ENCODE results near the gene TCFL5. TPM values are rescaled to one million over a fixed set of nuclear protein-coding genes. Genes with fewer than 3 reads are reported as not detected.

The TCFL5 gene
- total and polyA plus RNA-seq, 10 of the 15 experiments (the other 5 are each of a cell fraction or from before 2014, with no cell fraction given), result 0.48 to 8.1 (median 3.8) TPM

GRCh38 chr20:62855120-62855519 lies 6.5 kb downstream of the TCFL5 start:
- no TSS peak for BruUV-seq (replicated peaks)
- FAIRE-seq, result no peak

More at GRCh38 chr20:62855120-62855519, 6.5 kb downstream of the TCFL5 start:
- ChIA-PET CTCF (interaction anchor here (1.2 kb wide), 1 partner anchor 31 kb away, joined by 3 read pairs; no protein-coding TSS in a partner anchor), POLR2A (no interaction called here), RAD21 (ENCODE audit: unreplicated experiment) (no interaction called here), SMC1A (ENCODE audit: uncharacterized antibody, unreplicated experiment) (no interaction called here)
- no peak overlapping the region for H2AFZ ChIP-seq (ENCODE audit: control insufficient read depth, low read depth, low read length)
- H3K4me1 ChIP-seq (ENCODE audit: control insufficient read depth, insufficient read depth, low read length), result no peaks in the 10 kb centered on the region; the same call in 1 of the 2 replicates
- H3K4me3 ChIP-seq, result no peak overlapping the region
- intact Hi-C loops (cut with micrococcal nuclease; ENCODE audit: unreplicated experiment), result no loop called here
- H3K27ac ChIP-seq (ENCODE audit: control insufficient read depth, insufficient read depth), result no peak overlapping the region
- no peak for ATAC-seq
- H3K79me2 ChIP-seq (ENCODE audit: control insufficient read depth, insufficient read depth, low read length), result no peaks in the 10 kb centered on the region
- no peaks in the 10 kb centered on the region for H3K9me3 ChIP-seq (replicated peaks; ENCODE audit: control insufficient read depth, insufficient read depth, low read length)
- 97% methylated on average over 5 of the region's 5 CpGs for WGBS (ENCODE audit: insufficient coverage, insufficient replicate concordance, low lambda C conversion rate, missing lambda C conversion rate)
- H4K20me1 ChIP-seq (ENCODE audit: control insufficient read depth, insufficient read depth), result no peaks in the 10 kb centered on the region
- in situ Hi-C loops (cut with MboI), result no loop called here
- no peaks in the 10 kb centered on the region for H3K36me3 ChIP-seq (ENCODE audit: control insufficient read depth in 2 of 2, insufficient read depth in 2 of 2, low read length in 1 of 2)
- H3K27me3 ChIP-seq (replicated peaks in 1 of 2; ENCODE audit: control insufficient read depth in 2 of 2, insufficient read depth in 2 of 2, low read length in 1 of 2), result no peaks in the 10 kb centered on the region; a peak in 1 of 4 replicates
- TF ChIP-seq E2F4 (IDR thresholded peaks at IDR 0.05; ENCODE audit: low read depth, low read length) (no peak), TARDBP (IDR thresholded peaks at IDR 0.05; ENCODE audit: borderline replicate concordance) (no peak), TCF3 (IDR thresholded peaks at IDR 0.05; ENCODE audit: borderline replicate concordance, insufficient read depth, low read depth, low read length) (no peak), SMAD5 (IDR thresholded peaks at IDR 0.05; ENCODE audit: low read depth) (no peak), SUZ12 (IDR thresholded peaks at IDR 0.05; ENCODE audit: unreplicated experiment) (no peak), BACH1 (IDR thresholded peaks at IDR 0.05; ENCODE audit: borderline replicate concordance) (no peak), FOS (IDR thresholded peaks at IDR 0.05; ENCODE audit: borderline replicate concordance, extremely low read depth, insufficient read length) (no peak), YY1 (IDR thresholded peaks at IDR 0.05; ENCODE audit: low read depth, low read length) (no peak)
- TF ChIP-seq, protein P1, sequence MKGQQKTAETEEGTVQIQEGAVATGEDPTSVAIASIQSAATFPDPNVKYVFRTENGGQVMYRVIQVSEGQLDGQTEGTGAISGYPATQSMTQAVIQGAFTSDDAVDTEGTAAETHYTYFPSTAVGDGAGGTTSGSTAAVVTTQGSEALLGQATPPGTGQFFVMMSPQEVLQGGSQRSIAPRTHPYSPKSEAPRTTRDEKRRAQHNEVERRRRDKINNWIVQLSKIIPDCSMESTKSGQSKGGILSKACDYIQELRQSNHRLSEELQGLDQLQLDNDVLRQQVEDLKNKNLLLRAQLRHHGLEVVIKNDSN (IDR thresholded peaks at IDR 0.05; ENCODE audit: borderline replicate concordance, extremely low read length, insufficient read depth, low read depth, low read length), result no peak
- TF ChIP-seq, protein P2, sequence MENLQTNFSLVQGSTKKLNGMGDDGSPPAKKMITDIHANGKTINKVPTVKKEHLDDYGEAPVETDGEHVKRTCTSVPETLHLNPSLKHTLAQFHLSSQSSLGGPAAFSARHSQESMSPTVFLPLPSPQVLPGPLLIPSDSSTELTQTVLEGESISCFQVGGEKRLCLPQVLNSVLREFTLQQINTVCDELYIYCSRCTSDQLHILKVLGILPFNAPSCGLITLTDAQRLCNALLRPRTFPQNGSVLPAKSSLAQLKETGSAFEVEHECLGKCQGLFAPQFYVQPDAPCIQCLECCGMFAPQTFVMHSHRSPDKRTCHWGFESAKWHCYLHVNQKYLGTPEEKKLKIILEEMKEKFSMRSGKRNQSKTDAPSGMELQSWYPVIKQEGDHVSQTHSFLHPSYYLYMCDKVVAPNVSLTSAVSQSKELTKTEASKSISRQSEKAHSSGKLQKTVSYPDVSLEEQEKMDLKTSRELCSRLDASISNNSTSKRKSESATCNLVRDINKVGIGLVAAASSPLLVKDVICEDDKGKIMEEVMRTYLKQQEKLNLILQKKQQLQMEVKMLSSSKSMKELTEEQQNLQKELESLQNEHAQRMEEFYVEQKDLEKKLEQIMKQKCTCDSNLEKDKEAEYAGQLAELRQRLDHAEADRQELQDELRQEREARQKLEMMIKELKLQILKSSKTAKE (IDR thresholded peaks at IDR 0.05; ENCODE audit: low read depth, poor library complexity, severe bottlenecking), result no peak
- DNase-seq (ENCODE audit: low read depth, low spot score), result no peak
- no peak overlapping the region for H3K4me2 ChIP-seq (ENCODE audit: control insufficient read depth, insufficient read depth)
- no peak overlapping the region for H3K9ac ChIP-seq (ENCODE audit: control insufficient read depth, insufficient read depth, low read length)
